H9 (cell line): Measurements from ENCODE around the gene CALHM5. TPM values are rescaled to one million over a fixed set of nuclear protein-coding genes. Genes with fewer than 3 reads are reported as not detected.

ENCODE experiments used
- DNase-seq: peaks from one replicate; pipeline ENCODE4 v3.0.0-alpha.2; 2017
- H2AFZ ChIP-seq: one replicate; pipeline ENCODE4 v1.6.1; 2013; ENCODE audit warnings: mild to moderate bottlenecking, low read length, control low read depth, moderate library complexity
- H2AK5ac ChIP-seq: 2 replicates; pipeline ENCODE4 v1.6.1; 2013; ENCODE audit warnings: low read length, control low read depth, mixed read lengths; ENCODE audit not compliant: insufficient read length
- H2BK120ac ChIP-seq: one replicate; pipeline ENCODE4 v1.6.1; 2013; ENCODE audit warnings: low read depth, mild to moderate bottlenecking, low read length, control low read depth, inconsistent platforms; ENCODE audit not compliant: poor library complexity, severe bottlenecking
- H2BK12ac ChIP-seq: 2 replicates; pipeline ENCODE4 v1.6.1; 2013; ENCODE audit warnings: low read length, control low read depth, mixed read lengths, low read depth; ENCODE audit not compliant: insufficient read length
- H2BK15ac ChIP-seq: 2 replicates; pipeline ENCODE4 v1.6.1; 2013; ENCODE audit warnings: low read depth, low read length, control low read depth
- H2BK20ac ChIP-seq: one replicate; pipeline ENCODE4 v1.6.1; 2013; ENCODE audit warnings: low read depth, mild to moderate bottlenecking, low read length, control low read depth, inconsistent platforms; ENCODE audit not compliant: poor library complexity, severe bottlenecking
- H2BK5ac ChIP-seq: 2 replicates; pipeline ENCODE4 v1.6.1; 2013; ENCODE audit warnings: low read length, control low read depth, mixed read lengths; ENCODE audit not compliant: insufficient read length
- H3K14ac ChIP-seq: 2 replicates; pipeline ENCODE4 v1.6.1; 2013; ENCODE audit warnings: low read length, control low read depth; ENCODE audit not compliant: insufficient read depth
- H3K18ac ChIP-seq: 2 replicates; pipeline ENCODE4 v1.6.1; 2013; ENCODE audit warnings: low read depth, mild to moderate bottlenecking, mixed read lengths, low read length, control low read depth; ENCODE audit not compliant: insufficient read length
- H3K23ac ChIP-seq: 2 replicates; pipeline ENCODE4 v1.6.1; 2013; ENCODE audit warnings: low read length, control low read depth, mixed read lengths, low read depth; ENCODE audit not compliant: insufficient read length
- H3K23me2 ChIP-seq: 2 replicates; pipeline ENCODE4 v1.6.1; 2013; ENCODE audit warnings: low read depth, mild to moderate bottlenecking, mixed read lengths, low read length, control low read depth; ENCODE audit not compliant: insufficient read length, poor library complexity, severe bottlenecking
- H3K27ac ChIP-seq: 2 replicates; pipeline ENCODE4 v1.5.1; 2013; ENCODE audit warnings: low read length, control low read depth, mixed read lengths, low read depth; ENCODE audit not compliant: insufficient read length
- H3K27me3 ChIP-seq: 2 replicates; pipeline ENCODE4 v1.6.1; 2013; ENCODE audit warnings: low read length, control low read depth, inconsistent platforms; ENCODE audit not compliant: insufficient read depth
- H3K4ac ChIP-seq: 2 replicates; pipeline ENCODE4 v1.6.1; 2013; ENCODE audit warnings: low read depth, mild to moderate bottlenecking, control low read depth, inconsistent platforms, low read length, moderate library complexity
- H3K4me1 ChIP-seq: 2 replicates; pipeline ENCODE4 v1.6.1; 2013; ENCODE audit warnings: low read length, control low read depth, inconsistent platforms; ENCODE audit not compliant: insufficient read depth
- H3K4me2 ChIP-seq: 2 replicates; pipeline ENCODE4 v1.6.1; 2013; ENCODE audit warnings: low read length, control low read depth, mixed read lengths; ENCODE audit not compliant: insufficient read length, insufficient read depth
- H3K56ac ChIP-seq: 2 replicates; pipeline ENCODE4 v1.6.1; 2013; ENCODE audit warnings: low read depth, mild to moderate bottlenecking, mixed read lengths, low read length, control low read depth; ENCODE audit not compliant: insufficient read length
- H3K79me1 ChIP-seq: 2 replicates; pipeline ENCODE4 v1.6.1; 2013; ENCODE audit warnings: low read depth, mild to moderate bottlenecking, moderate library complexity, low read length, control low read depth, inconsistent platforms; ENCODE audit not compliant: insufficient read depth, poor library complexity, severe bottlenecking
- H3K79me2 ChIP-seq: 2 replicates; pipeline ENCODE4 v1.6.1; 2013; ENCODE audit warnings: low read length, control low read depth, inconsistent platforms; ENCODE audit not compliant: insufficient read depth
- H3K9ac ChIP-seq: 2 replicates; pipeline ENCODE4 v1.6.1; 2013; ENCODE audit warnings: low read length, control low read depth, mixed read lengths; ENCODE audit not compliant: insufficient read length; ENCODE audit errors: extremely low read depth
- H3K9me3 ChIP-seq: one replicate; pipeline ENCODE4 v1.6.1; 2013; ENCODE audit warnings: low read depth, low read length, inconsistent platforms; ENCODE audit not compliant: control insufficient read depth
- H3T11ph ChIP-seq: one replicate; pipeline ENCODE4 v1.6.1; 2013; ENCODE audit warnings: mild to moderate bottlenecking, low read length, control low read depth, inconsistent platforms
- H4K20me1 ChIP-seq: one replicate; pipeline ENCODE4 v1.6.1; 2013; ENCODE audit not compliant: control insufficient read depth, insufficient read length, insufficient read depth
- H4K5ac ChIP-seq: 2 replicates; pipeline ENCODE4 v1.6.1; 2013; ENCODE audit warnings: low read depth, mild to moderate bottlenecking, mixed read lengths, low read length, control low read depth; ENCODE audit not compliant: insufficient read length
- H4K8ac ChIP-seq: replicated peaks from 2 replicates; pipeline ENCODE4 v1.6.1; 2013; ENCODE audit warnings: low read length, control low read depth, mixed read lengths, low read depth; ENCODE audit not compliant: insufficient read length
- H4K91ac ChIP-seq: 2 replicates; pipeline ENCODE4 v1.6.1; 2013; ENCODE audit warnings: low read depth, mild to moderate bottlenecking, moderate library complexity, mixed read lengths, low read length, control low read depth; ENCODE audit not compliant: insufficient read length
- H3K27ac Mint-ChIP-seq, 3 experiments: 2 replicates in 2 of 3; 3 replicates in 1 of 3; pipeline ENCODE4 v1.8.0; 2020 to 2021; ENCODE audit warnings: mixed read lengths in 3 of 3, mild to moderate bottlenecking in 1 of 3, moderate library complexity in 1 of 3
- H3K27me3 Mint-ChIP-seq: 2 replicates; pipeline ENCODE4 v1.8.0; 2021; ENCODE audit warnings: low read depth, mild to moderate bottlenecking, moderate library complexity, mixed read lengths
- H3K36me3 Mint-ChIP-seq, 3 experiments: 2 replicates in 2 of 3; 3 replicates in 1 of 3; pipeline ENCODE4 v1.8.0; 2020 to 2021; ENCODE audit warnings: low read depth in 3 of 3, mixed read lengths in 3 of 3; ENCODE audit not compliant: insufficient read depth in 1 of 3
- H3K4me1 Mint-ChIP-seq, 2 experiments: 2 replicates each; pipeline ENCODE4 v1.8.0; 2020; ENCODE audit warnings: mixed read lengths in 2 of 2
- H3K4me3 Mint-ChIP-seq, 2 experiments: 2 replicates in 1 of 2; 3 replicates in 1 of 2; pipeline ENCODE4 v1.8.0; 2020 to 2021; ENCODE audit warnings: mild to moderate bottlenecking in 2 of 2, mixed read lengths in 2 of 2, moderate library complexity in 1 of 2
- H3K9me3 Mint-ChIP-seq, 2 experiments: 2 replicates in 1 of 2; 3 replicates in 1 of 2; pipeline ENCODE4 v1.8.0; 2020; ENCODE audit warnings: mild to moderate bottlenecking in 2 of 2, mixed read lengths in 2 of 2, moderate library complexity in 1 of 2
- CTCF ChIP-seq: fragments of 200-600 bp; sonication (generic); conservative IDR thresholded peaks from 3 replicates; pipeline ENCODE4 v1.8.0; 2021; ENCODE audit warnings: antibody characterized with exemption, mild to moderate bottlenecking
- WGBS: extraction: QIAGEN DNeasy Blood & Tissue Kit; methylation state at CpG from one replicate; pipeline ENCODE4 v1.1.7; 2013; ENCODE audit warnings: missing lambda C conversion rate, low lambda C conversion rate, mixed read lengths; ENCODE audit not compliant: insufficient read length; ENCODE audit errors: extremely low coverage; 5-methylcytosine and 5-hydroxymethylcytosine counted together
- total RNA-seq: library from RNA; stranded (reverse); gene quantifications from 2 replicates; pipeline ENCODE4 v1.2.1, GENCODE V29; 2021

The CALHM5 gene
- total RNA-seq, 1 experiment from 2014 or later = 0.09 TPM

- WGBS = no CpG with 5 or more reads among the region's 3 CpGs
- H4K5ac ChIP-seq = no peak overlapping the region
- peaks cover 2 to 8% (median 2%) of the 10 kb centered on the region in 3 experiments; a peak in 3 of 7 replicates for H3K36me3 Mint-ChIP-seq
Observed at GRCh38 chr6:116497113-116497676, 14.2 kb upstream of the CALHM5 start.

More at GRCh38 chr6:116497113-116497676, 14.2 kb upstream of the CALHM5 start:
- no peak overlapping the region for H3K23ac ChIP-seq
- H3K4me3 Mint-ChIP-seq = no peak overlapping the region
- H3K27ac ChIP-seq = no peak overlapping the region
- TF ChIP-seq CTCF = no peak
- H3K18ac ChIP-seq = no peak overlapping the region
- no peaks in the 10 kb centered on the region for H3K79me1 ChIP-seq
- H3K9ac ChIP-seq = no peak overlapping the region
- no peak overlapping the region for H4K8ac ChIP-seq
- H2BK120ac ChIP-seq = no peak overlapping the region
- H3K4ac ChIP-seq = no peak overlapping the region
- no peaks in the 10 kb centered on the region for H4K20me1 ChIP-seq
- no peak overlapping the region for H3K56ac ChIP-seq
- no peak overlapping the region for H3K14ac ChIP-seq
- H2AK5ac ChIP-seq = no peak overlapping the region
- no peak overlapping the region for H3K27ac Mint-ChIP-seq
- peaks cover under 1% of the 10 kb centered on the region; the same call in 1 of the 2 replicates for H3K27me3 Mint-ChIP-seq
- H2BK5ac ChIP-seq = no peak overlapping the region
- DNase-seq = no peak
- H3T11ph ChIP-seq = no peak overlapping the region
- no peak overlapping the region for H4K91ac ChIP-seq
- no peak overlapping the region for H2BK20ac ChIP-seq
- no peaks in the 10 kb centered on the region for H3K79me2 ChIP-seq
- H3K23me2 ChIP-seq = no peaks in the 10 kb centered on the region
- no peaks in the 10 kb centered on the region for H3K9me3 ChIP-seq
- peaks cover 5 to 6% of the 10 kb centered on the region in 2 experiments; a peak in 3 of 5 replicates for H3K9me3 Mint-ChIP-seq
- H2BK15ac ChIP-seq = no peak overlapping the region
- no peak overlapping the region for H3K4me2 ChIP-seq
- no peak overlapping the region for H2BK12ac ChIP-seq
- no peaks in the 10 kb centered on the region for H3K4me1 ChIP-seq
- H3K27me3 ChIP-seq = no peaks in the 10 kb centered on the region
- H2AFZ ChIP-seq = no peak overlapping the region
- H3K4me1 Mint-ChIP-seq = peaks cover 5 to 13% of the 10 kb centered on the region in 2 experiments
